ENCODE measurements around the gene MND1.
A peak's percentile ranks its signal among the peaks of the same experiment; 100 is the strongest.
"Not testable (repeated sequence)": the region's sequence is repeated elsewhere in the genome, so short reads cannot be mapped to it uniquely, and the experiment has no call there.

The MND1 gene

GRCh38 chr4:153402366-153402765, 57.9 kb downstream of the MND1 start:
- no peak for DNase-seq

- no peak for DNase-seq
Observed at GRCh38 chr4:153403726-153404125, 59.2 kb downstream of the MND1 start.

GRCh38 chr4:153407906-153408305, 63.4 kb downstream of the MND1 start:
- no peak for DNase-seq

GRCh38 chr4:153408932-153409331, 64.4 kb downstream of the MND1 start:
- DNase-seq = no peak

GRCh38 chr4:153409412-153409811, 64.9 kb downstream of the MND1 start:
- DNase-seq = no peak

- no peak for DNase-seq
Observed at GRCh38 chr4:153409924-153410501, 65.5 kb downstream of the MND1 start.

GRCh38 chr4:153413842-153414241, 69.4 kb downstream of the MND1 start:
- DNase-seq = no peak

- not testable (repeated sequence) for DNase-seq
Observed at GRCh38 chr4:153416456-153416855, 72.0 kb downstream of the MND1 start.

GRCh38 chr4:153418121-153418520, 73.6 kb downstream of the MND1 start:
- no peak for DNase-seq

GRCh38 chr4:153418558-153418957, 74.1 kb downstream of the MND1 start:
- no peak for DNase-seq

- no peak for DNase-seq
Observed at GRCh38 chr4:153419029-153419428, 74.5 kb downstream of the MND1 start.

- no peak for DNase-seq
Observed at GRCh38 chr4:153419673-153420278, 75.3 kb downstream of the MND1 start.

- no peak for DNase-seq
Observed at GRCh38 chr4:153420361-153420760, 75.9 kb downstream of the MND1 start.

GRCh38 chr4:153421941-153422340, 77.5 kb downstream of the MND1 start:
- no peak for DNase-seq

GRCh38 chr4:153426207-153426885, 81.9 kb downstream of the MND1 start:
- no peak for DNase-seq

- DNase-seq = no peak
Observed at GRCh38 chr4:153427363-153428071, 83.0 kb downstream of the MND1 start.

GRCh38 chr4:153428941-153429475, 84.5 kb downstream of the MND1 start:
- no peak for DNase-seq

GRCh38 chr4:153432965-153433753, 88.7 kb downstream of the MND1 start:
- DNase-seq = peak in 6 of 58 donors; percentile 0 to 11 (median 4)

GRCh38 chr4:153433754-153434105, 89.2 kb downstream of the MND1 start:
- no peak for DNase-seq

- no peak for DNase-seq
Observed at GRCh38 chr4:153434190-153434589, 89.7 kb downstream of the MND1 start.

Data from anterior cingulate cortex (tissue), 58 donors.